Urothelium cell line (cell line): ENCODE results near the gene NSUN7.
"Not testable (repeated sequence)": the region's sequence is repeated elsewhere in the genome, so short reads cannot be mapped to it uniquely, and the experiment has no call there.

Experiments
- DNase-seq: peaks from one replicate; pipeline ENCODE4 v3.0.0; 2011; ENCODE audit warnings: low spot score, mixed read lengths
- FAIRE-seq: peaks from 2 replicates; lab custom pipeline; 2011; peaks lifted over from hg19 to GRCh38; lab: Jason Lieb, UNC

Gene NSUN7

GRCh38 chr4:40812386-40812785, 62.6 kb downstream of the NSUN7 start:
- DNase-seq (no peak), FAIRE-seq (no peak)

GRCh38 chr4:40812856-40813255, 63.1 kb downstream of the NSUN7 start:
- FAIRE-seq (no peak), DNase-seq (no peak)

- not testable (repeated sequence) for DNase-seq, FAIRE-seq
Observed at GRCh38 chr4:40817157-40817556, 67.4 kb downstream of the NSUN7 start.

GRCh38 chr4:40820101-40820500, 70.3 kb downstream of the NSUN7 start:
- FAIRE-seq (no peak), DNase-seq (no peak)

DNA sequence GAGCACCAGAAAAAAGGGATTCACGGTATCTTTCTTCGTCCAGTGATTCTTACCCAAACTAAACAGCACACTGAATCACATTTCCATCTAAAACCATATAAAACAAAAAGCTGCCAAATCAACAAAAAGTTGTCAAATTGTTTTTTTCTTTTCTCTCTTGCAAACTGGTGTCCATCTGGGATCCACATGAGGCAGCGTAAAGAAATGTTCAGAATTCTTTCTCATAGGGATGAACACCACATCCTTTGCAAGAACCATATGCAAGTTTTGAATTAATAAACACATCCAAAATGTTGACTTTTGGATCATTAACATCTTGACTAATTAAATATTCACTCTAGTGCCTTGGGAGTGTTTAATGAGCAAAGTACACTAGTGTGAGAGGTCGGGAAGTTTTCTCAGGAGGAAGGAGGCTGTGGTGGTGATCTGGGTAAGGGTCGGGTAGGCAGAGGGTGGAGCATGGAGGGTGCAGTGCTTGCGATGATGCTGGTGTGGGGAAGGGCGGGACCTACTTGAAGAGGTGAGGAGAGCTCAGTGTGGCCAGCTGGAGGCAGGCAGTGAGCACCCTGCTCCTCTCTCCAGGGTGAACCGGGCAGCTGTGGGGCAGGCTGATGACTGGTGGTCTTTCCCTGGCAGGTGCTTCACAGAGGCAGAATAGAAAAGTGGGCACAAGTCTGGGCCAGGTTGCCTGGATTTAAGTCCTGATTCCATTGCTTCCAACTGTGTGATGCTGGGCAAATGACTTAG, 72.8 kb downstream of the NSUN7 start:
- FAIRE-seq (no peak), DNase-seq (no peak)

- DNase-seq = no peak
- FAIRE-seq = no peak
Observed at GRCh38 chr4:40825014-40825838, 75.5 kb downstream of the NSUN7 start.

- DNase-seq = no peak
- FAIRE-seq = no peak
Observed at GRCh38 chr4:40826821-40827220, 77.1 kb downstream of the NSUN7 start.

GRCh38 chr4:40827758-40828157, 78.0 kb downstream of the NSUN7 start:
- FAIRE-seq = peak; percentile 52

GRCh38 chr4:40828661-40829060, 78.9 kb downstream of the NSUN7 start:
- DNase-seq = no peak
- FAIRE-seq = no peak

More at GRCh38 chr4:40827758-40828157, 78.0 kb downstream of the NSUN7 start:
- DNase-seq = no peak

DNA sequence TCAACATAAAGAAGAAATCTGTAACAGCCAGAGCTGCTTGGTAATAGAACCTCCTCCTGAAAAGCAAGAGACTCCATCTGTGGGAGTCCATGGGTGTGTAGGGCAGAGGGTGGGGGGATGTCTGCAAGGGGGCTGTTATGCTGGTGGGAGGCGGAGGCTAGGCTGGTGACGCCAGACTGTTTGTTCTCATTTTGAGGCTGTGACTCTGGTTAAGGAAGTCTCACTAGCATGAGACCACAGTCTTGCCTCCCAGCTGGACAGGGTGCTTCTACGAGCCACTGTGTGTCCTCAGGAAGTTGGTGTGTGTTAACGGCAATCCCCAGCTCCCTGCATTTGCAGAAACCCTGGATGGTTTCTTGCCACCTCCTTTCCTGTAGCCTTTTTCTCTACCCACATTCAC, 79.8 kb downstream of the NSUN7 start:
- DNase-seq = no peak
- FAIRE-seq = peak; percentile 62

DNA sequence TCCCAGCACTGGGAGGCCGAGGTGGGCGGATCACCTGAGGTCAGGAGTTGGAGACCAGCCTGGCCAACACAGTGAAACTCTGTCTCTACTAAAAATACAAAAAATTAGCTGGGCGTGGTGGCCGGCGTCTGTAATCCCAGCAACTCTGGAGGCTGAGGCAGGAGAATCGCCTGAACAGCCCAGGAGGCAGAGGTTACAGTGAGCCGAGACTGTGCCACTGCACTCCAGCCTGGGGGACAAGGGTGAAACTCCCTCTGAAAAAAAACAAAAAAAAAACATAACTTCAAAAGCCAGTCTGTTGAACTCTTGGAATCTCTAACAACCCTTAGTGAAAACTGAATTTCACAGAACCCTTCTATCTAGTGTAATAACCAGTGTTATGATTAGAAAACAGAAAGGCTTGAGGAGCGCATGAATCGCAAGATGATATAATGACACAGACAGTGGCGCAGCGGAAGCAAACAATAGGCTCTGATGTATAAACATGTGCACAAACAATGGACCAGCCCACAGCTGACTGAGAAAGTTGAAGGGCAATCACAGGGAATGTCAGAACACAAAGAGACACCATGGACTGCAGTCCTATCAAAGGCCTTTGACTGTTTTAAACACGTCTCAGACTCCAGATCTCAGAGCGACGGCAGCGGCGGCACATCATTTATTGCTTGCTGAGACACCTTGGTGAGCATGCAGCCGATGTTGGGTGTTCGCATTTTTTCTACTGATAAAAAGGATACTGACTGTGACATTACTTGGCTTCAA, 81.6 kb downstream of the NSUN7 start:
- no peak for FAIRE-seq
- DNase-seq = no peak

DNA sequence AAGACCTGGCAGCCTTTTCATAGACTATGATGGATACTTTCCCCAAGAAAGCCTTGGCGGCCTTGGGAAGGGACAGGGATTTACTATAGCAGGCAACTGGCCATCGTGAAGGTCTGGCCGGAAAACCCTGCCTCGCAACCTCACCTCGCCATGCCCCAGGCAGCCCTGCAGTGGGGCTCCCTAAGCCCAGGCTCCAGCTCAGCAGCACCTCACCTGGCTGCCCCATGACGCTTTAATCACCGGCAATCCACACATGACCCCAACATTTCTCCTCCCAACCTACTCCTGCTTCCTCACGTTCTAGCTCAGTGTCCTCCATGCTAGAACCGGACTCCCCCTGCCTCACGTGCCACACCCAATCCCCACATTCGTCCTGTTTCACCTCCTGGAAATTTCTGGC, 82.4 kb downstream of the NSUN7 start:
- DNase-seq (no peak), FAIRE-seq (no peak)

DNA sequence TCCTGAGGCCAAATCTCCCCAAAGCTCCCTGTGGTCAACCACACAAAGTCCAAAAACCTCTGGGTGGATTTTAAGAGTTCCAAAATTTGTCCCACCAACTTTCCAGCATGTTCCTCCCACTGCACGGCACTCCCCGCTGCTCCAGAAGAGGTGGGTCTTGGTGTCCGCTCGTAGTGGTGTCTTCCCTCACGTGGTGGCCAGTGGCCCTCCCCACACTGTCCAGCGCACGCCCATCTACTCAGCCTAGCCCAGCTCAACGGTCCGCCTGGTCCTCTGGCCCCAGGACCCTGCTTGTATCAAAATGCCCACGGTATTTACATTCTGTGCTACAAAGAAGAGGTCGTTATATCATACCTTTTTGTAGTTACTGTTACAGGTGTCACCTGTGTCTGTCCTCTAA, 83.5 kb downstream of the NSUN7 start:
- FAIRE-seq = peak; percentile 27
- DNase-seq = no peak

GRCh38 chr4:40837094-40837870, 87.5 kb downstream of the NSUN7 start:
- DNase-seq = no peak
- FAIRE-seq = no peak

DNA sequence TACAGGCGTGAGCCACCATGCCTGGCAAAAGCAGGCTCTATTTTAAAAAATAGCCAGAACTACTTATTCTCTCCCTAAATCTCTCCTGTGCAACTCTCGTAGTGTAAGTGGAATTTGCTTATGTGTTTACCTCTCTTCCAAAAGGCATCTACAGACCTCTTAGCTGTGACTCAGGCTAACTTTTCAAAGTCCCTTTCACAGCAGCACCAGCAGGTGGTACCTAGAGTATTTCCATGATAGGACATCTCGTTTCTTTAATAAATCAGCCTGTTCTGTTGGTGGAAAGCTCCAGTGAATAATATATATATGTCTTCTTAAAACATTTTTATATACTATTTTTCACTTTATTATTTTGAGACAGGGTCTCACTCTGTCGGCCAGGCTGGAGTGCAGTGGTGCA, 89.0 kb downstream of the NSUN7 start:
- DNase-seq (no peak), FAIRE-seq (no peak)

DNA sequence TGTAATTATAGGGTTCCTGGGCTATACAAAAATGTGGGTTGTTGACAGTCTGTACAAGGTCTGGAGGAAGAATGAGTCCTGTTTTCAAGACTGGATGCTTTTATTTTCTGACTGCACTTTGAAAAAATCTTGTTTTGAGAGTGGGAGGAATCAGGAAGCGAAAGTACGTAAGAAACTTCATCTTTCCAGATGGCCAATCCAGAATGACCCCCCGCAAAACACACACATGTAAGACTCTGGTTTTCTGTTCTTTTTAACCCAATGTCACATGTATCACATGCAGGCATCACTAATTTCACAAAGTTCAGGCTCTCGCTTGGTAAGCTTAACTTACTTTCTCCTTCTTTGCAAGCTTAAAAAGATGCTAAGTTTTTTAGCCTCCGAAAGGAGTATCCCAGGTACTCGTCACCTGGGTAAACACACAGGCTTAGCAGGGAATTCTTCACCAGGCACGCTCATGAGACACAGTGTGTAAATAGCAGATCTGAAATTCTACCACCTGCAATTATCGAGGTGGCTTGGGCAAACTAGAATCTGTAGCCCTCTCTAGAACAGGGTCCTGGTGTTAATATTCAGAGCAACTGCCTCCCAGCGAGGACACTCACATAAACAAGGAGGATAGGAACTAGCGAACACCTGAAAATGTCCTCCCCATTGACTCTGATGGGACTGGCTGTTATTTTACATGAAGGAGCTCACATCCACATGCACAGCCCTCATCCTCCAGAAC, 90.7 kb downstream of the NSUN7 start:
- DNase-seq (no peak), FAIRE-seq (no peak)

GRCh38 chr4:40840985-40841571, 91.3 kb downstream of the NSUN7 start:
- DNase-seq = peak; percentile 89
- FAIRE-seq = peak; percentile 97

GRCh38 chr4:40842318-40842717, 92.6 kb downstream of the NSUN7 start:
- no peak for FAIRE-seq
- no peak for DNase-seq

GRCh38 chr4:40842725-40843423, 93.1 kb downstream of the NSUN7 start:
- DNase-seq (no peak), FAIRE-seq (no peak)
